Uterus (tissue), 2 donors: ENCODE results near the gene BICRA.
"Not testable (repeated sequence)": the region's sequence is repeated elsewhere in the genome, so short reads cannot be mapped to it uniquely, and the experiment has no call there.

Experiments used
- CTCF ChIP-seq, 4 experiments: fragments of 200-600 bp in 2 of 4; fragments of 450-650 bp in 2 of 4; sonication (generic) in 2 of 4; IDR thresholded peaks; one replicate each; pipeline ENCODE4 v1.5.1; 2016 to 2019; ENCODE audit warnings: antibody characterized with exemption in 4 of 4, mild to moderate bottlenecking in 2 of 4, moderate library complexity in 1 of 4
- POLR2A ChIP-seq, 2 donors: fragments of 450-650 bp; IDR thresholded peaks; one replicate each; pipeline ENCODE4 v1.6.1; 2016; ENCODE audit warnings: antibody characterized with exemption in 2 of 2, mild to moderate bottlenecking in 1 of 2, moderate library complexity in 1 of 2

- not testable (repeated sequence) for TF ChIP-seq CTCF, POLR2A (IDR thresholded peaks at IDR 0.05)
These were observed 25.8 kb upstream of the BICRA start for GRCh38 chr19:47583161-47583560.
